Colonic mucosa (tissue), 4 donors: ENCODE data around the gene MED12L. TPM values are rescaled to one million over a fixed set of nuclear protein-coding genes. Genes with fewer than 3 reads are reported as not detected.

Experiments used
- DNase-seq: peaks from one replicate; pipeline ENCODE4 v3.0.0-alpha.2; 2020
- H3K27ac ChIP-seq: fragments of 200-600 bp; one replicate; pipeline ENCODE4 v1.8.0; 2021
- H3K27me3 ChIP-seq: fragments of 200-600 bp; one replicate; pipeline ENCODE4 v1.8.0; 2021
- H3K36me3 ChIP-seq: fragments of 200-600 bp; one replicate; pipeline ENCODE4 v1.8.0; 2021
- H3K4me1 ChIP-seq: fragments of 200-600 bp; one replicate; pipeline ENCODE4 v1.8.0; 2021; ENCODE audit warnings: mild to moderate bottlenecking
- H3K4me3 ChIP-seq: fragments of 200-600 bp; one replicate; pipeline ENCODE4 v1.8.0; 2021
- H3K9ac ChIP-seq, 2 donors: one replicate each; pipeline ENCODE4 v1.7.0; 2013; ENCODE audit warnings: control low read depth in 2 of 2, low read depth in 2 of 2, low read length in 2 of 2
- H3K9me3 ChIP-seq: fragments of 200-600 bp; one replicate; pipeline ENCODE4 v1.8.0; 2021
- intact Hi-C: fragments of 100-400 bp; cut with DNase I; formaldehyde crosslinking; loops from one replicate; pipeline ENCODE4 v1.14.1; 2022
- total RNA-seq, 2 donors: library from RNA; stranded (reverse); fragmentation: NEBNext Ultra II Directional in 1 of 2; extraction: Animal tissue kit (Norgen Biotek cat#: 25700) in 1 of 2; gene quantifications; one replicate each; pipeline ENCODE4 v1.2.1, GENCODE V29; 2021
- TF ChIP-seq, protein P1 (sequence below): fragments of 200-600 bp; IDR thresholded peaks from one replicate; pipeline ENCODE4 v1.8.0; 2022; ENCODE audit warnings: antibody characterized with exemption, mild to moderate bottlenecking
- donor health status: healthy.
- donor health status: DM: no; HTN: no; CAD: no.
- donor health status: DM: no; HTN: no; CAD: no.

Gene MED12L
- total RNA-seq, 2 donors from 2014 or later: 0.32 to 1.3 TPM

DNA sequence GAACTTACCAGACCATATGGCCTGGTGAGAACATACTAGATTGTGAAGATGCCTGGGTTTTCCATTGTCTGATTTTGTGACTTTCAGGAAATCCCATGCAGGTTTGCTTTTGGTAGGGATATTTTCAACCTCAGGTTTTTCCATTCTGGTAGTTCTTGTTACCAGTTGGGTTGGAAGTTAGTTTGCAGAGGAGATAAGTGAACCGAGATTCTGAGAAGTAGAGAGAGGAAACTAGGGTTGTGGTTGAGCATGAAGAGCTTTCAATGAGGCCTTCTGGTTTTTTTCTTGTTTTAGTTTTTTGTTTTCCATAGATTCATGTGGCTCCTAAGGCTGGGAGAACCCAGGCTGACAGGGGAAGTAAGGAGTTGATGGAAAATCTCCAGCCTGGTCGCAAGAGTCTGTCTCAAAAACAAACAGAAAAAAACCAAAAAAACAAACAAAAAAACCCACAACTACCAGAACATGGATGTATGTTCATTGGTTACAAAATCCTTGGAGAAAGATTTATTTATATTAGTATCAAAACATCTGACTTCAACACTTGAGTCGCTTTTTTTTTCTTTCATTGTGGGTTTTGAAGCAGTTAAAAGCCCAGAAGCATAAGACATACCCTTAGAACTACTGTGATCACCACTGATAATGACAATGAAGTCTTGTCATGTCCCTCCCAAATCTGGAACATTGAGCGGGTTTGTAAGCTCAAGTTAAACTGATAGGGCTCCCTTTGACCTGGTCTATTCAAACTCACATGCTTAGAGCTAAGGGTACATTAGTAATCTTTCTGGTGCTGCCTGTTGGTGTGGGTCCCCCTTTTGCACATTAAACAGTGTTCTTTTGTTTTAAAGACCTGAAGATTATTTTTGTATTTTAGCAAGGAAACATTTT, 114.3 kb downstream of the MED12L start:
- DNase-seq: no peak
- Histone ChIP-seq H3K4me1 (no peaks in the 10 kb centered on the region), H3K9me3 (no peaks in the 10 kb centered on the region), H3K4me3 (no peak overlapping the region), H3K27me3 (no peaks in the 10 kb centered on the region), H3K36me3 (no peaks in the 10 kb centered on the region), H3K9ac (no peak overlapping the region), H3K27ac (no peak overlapping the region)
- intact Hi-C loops: no loop called here
- TF ChIP-seq, protein P1, sequence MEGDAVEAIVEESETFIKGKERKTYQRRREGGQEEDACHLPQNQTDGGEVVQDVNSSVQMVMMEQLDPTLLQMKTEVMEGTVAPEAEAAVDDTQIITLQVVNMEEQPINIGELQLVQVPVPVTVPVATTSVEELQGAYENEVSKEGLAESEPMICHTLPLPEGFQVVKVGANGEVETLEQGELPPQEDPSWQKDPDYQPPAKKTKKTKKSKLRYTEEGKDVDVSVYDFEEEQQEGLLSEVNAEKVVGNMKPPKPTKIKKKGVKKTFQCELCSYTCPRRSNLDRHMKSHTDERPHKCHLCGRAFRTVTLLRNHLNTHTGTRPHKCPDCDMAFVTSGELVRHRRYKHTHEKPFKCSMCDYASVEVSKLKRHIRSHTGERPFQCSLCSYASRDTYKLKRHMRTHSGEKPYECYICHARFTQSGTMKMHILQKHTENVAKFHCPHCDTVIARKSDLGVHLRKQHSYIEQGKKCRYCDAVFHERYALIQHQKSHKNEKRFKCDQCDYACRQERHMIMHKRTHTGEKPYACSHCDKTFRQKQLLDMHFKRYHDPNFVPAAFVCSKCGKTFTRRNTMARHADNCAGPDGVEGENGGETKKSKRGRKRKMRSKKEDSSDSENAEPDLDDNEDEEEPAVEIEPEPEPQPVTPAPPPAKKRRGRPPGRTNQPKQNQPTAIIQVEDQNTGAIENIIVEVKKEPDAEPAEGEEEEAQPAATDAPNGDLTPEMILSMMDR: no peak

DNA sequence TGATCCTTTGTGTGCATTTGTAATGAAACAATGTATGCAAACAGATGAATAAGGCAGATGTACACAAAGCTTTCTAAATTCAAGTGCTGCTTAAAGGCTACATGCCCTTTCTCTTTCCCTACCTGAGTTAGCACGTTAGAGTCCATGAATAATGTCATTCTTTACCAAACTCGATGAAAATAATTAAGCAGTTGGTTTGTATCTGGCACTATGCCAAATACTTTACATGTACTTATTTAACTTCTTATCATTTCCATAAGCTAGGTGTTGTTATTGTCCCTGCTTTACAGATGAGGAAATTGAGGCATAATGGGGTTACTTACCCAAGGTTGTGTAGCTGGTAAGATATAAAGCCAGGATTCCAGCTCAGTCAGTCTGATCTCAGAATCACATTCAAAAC, 115.1 kb downstream of the MED12L start:
- H3K9me3 ChIP-seq: no peaks in the 10 kb centered on the region
- no peak for DNase-seq
- no peaks in the 10 kb centered on the region for H3K36me3 ChIP-seq
- H3K27me3 ChIP-seq: no peaks in the 10 kb centered on the region
- intact Hi-C loops: no loop called here
- no peak overlapping the region for H3K4me3 ChIP-seq
- H3K4me1 ChIP-seq: no peaks in the 10 kb centered on the region
- no peak overlapping the region for H3K9ac ChIP-seq
- TF ChIP-seq, protein P1: no peak
- H3K27ac ChIP-seq: no peak overlapping the region

DNA sequence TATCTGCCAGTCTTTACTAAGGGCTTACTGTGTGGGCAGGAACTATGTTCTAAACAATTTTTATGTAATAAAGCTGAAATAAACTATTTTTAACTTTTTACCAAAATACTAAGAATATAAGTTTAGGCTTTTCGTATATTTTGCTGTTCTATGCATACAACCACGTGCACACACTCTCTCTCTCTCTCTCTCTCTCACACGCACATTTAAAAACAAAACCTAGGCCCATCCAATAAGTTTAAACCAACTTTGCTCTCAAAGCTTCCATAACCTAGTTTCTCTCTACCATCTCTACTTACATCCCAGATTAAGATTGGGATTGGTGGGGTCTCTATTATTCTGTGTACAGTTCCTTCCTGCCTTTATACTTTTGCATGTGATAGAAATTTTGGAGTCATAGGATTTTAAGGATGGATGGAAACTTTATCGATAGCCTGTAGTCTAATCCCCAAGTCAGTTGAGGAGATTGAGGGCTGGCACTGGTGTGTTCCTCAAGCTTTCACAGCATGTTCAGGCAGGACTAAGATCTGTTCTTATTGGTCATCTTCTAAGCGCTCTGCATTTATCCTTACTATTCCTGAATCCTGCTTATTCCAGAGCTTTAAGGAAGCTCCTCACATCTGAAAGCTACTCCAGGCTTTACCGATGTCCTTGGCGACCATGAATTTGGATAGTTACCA, 115.7 kb downstream of the MED12L start:
- H3K4me1 ChIP-seq: no peaks in the 10 kb centered on the region
- intact Hi-C loops: no loop called here
- TF ChIP-seq, protein P1: no peak
- H3K9ac ChIP-seq: no peak overlapping the region
- no peaks in the 10 kb centered on the region for H3K27me3 ChIP-seq
- no peak overlapping the region for H3K27ac ChIP-seq
- H3K9me3 ChIP-seq: no peaks in the 10 kb centered on the region
- no peak for DNase-seq
- H3K36me3 ChIP-seq: no peaks in the 10 kb centered on the region
- H3K4me3 ChIP-seq: no peak overlapping the region

DNA sequence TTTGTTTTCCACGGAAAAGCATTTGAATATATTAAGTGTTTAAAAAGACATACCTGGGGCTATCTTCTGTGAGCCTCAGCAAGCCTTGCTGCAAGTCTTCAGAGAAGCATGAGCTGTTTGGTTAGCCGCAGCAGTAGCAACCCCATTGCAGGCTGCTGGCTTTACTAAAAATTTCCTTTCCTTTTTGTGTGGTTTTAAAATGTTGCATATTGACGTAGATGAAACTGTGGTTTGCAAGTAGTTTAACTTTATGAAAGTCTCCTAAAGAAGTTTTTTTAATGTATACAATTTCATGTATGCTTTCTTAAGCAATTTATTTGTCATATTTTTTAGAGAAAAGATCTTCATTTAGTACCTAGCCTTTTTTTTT, 117.6 kb downstream of the MED12L start, which contains the start of gene GPR171:
GPR171 (minus strand) TSS at position 166 of the 370 bp plus-strand sequence. CDS start 3,830 bp downstream, outside the sequence.
- H3K36me3 ChIP-seq: no peaks in the 10 kb centered on the region
- DNase-seq: no peak
- H3K9me3 ChIP-seq: no peaks in the 10 kb centered on the region
- TF ChIP-seq, protein P1: no peak
- no peak within 1 kb of the TSS for H3K27ac ChIP-seq
- no peak within 1 kb of the TSS for H3K9ac ChIP-seq
- H3K27me3 ChIP-seq: no peaks in the 10 kb centered on the region
- no peaks in the 10 kb centered on the region for H3K4me1 ChIP-seq
- intact Hi-C loops: no loop called here
- H3K4me3 ChIP-seq: no peak within 1 kb of the TSS

DNA sequence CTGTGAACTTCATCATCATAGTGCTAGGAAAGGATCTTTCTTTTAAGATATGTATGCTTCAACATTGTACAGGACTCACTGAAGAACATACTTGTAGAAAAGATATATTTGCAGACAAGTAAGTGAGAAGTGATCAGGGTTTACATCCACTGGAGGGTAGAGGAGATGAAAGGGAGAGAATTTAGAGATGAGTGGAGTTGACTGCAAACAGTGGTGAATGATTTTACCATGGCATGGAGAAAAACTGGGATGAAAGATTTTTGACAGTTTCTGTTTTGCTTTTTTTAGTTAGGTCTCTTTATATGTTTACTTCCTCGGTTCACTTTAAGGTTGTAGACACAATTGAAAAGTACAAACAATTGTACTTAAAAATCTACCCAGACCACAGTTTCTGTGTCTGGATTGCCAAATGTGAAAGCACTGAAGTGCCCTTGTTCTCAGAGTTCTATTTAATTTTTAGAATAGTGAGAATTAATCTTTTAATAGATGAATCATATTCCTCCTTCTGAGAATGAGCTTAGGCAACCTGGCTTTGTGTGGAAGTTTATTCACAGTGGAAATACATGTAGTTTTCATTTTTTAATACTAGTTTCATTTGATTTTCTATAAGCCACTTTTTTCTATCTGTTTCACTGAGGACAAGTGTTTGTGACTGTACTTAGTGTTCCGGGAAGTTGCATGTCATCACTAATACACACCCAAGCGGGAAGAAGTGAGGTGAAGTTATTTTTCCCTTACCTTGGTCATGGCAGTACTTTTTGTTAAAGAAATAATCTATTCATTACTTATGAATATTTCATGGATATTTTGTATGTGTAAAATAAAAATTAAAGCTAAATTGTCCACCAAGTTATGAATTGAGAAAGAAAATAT, 119.3 kb downstream of the MED12L start:
- H3K27ac ChIP-seq: no peak overlapping the region
- intact Hi-C loops: no loop called here
- H3K27me3 ChIP-seq: no peaks in the 10 kb centered on the region
- no peak overlapping the region for H3K9ac ChIP-seq
- no peak overlapping the region for H3K4me3 ChIP-seq
- no peak for DNase-seq
- no peaks in the 10 kb centered on the region for H3K9me3 ChIP-seq
- TF ChIP-seq, protein P1: no peak
- no peaks in the 10 kb centered on the region for H3K4me1 ChIP-seq
- H3K36me3 ChIP-seq: no peaks in the 10 kb centered on the region
